Panc1 (cell line): Measurements from ENCODE around the gene SSNA1.

Experiments
- CTCF ChIP-seq: fragments of 450-650 bp; IDR thresholded peaks from 2 replicates; pipeline ENCODE4 v1.5.1; 2017; ENCODE audit warnings: mild to moderate bottlenecking
- POLR2AphosphoS5 ChIP-seq: IDR thresholded peaks from 2 replicates; pipeline ENCODE4 v1.6.1; 2012; ENCODE audit warnings: mild to moderate bottlenecking, low read depth, low read length, moderate library complexity
- SIN3A ChIP-seq: IDR thresholded peaks from 2 replicates; pipeline ENCODE4 v1.6.1; 2012; ENCODE audit warnings: low read depth, mild to moderate bottlenecking, low read length, moderate library complexity, borderline replicate concordance; ENCODE audit not compliant: insufficient read depth

- TF ChIP-seq CTCF (no peak), POLR2AphosphoS5 (no peak), SIN3A (no peak)
Measured at GRCh38 chr9:137174722-137175293, 13.7 kb upstream of the SSNA1 start.
